Left kidney (tissue), 2 donors: ENCODE data around the gene ZNF70. TPM values are rescaled to one million over a fixed set of nuclear protein-coding genes. Genes with fewer than 3 reads are reported as not detected.

Experiments
- DNase-seq: peaks from one replicate; pipeline ENCODE4 v3.0.0-alpha.2; 2013
- polyA plus RNA-seq: library from polyadenylated mRNA; unstranded; fragments of 120-200 nt; gene quantifications from one replicate; pipeline ENCODE4 v1.2.1, GENCODE V29; 2013; ENCODE audit not compliant: insufficient read length

The ZNF70 gene
- polyA plus RNA-seq, 1 donor, result 8.1 TPM

GRCh38 chr22:23780146-23780748, 29.3 kb upstream of the ZNF70 start:
- DNase-seq, result no peak

DNA sequence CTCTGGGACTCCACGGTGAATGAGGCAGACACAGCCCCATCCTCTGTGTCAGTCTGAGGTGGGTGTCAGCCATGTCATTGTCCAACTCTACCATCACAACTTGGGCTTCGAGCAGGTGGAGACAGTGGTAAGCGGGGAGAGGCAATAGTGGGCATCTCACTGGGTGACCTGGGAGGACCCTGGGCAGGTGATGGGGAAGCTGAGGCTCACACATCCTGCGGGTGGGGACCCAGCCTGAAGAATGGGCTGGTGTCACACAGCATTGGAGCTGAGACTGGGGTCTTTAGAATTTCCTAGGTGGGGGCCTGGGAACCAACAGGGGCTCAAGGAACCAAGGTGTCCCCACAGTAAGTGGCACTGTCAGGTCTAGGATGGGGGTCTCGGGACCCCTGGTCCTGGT, 28.8 kb upstream of the ZNF70 start:
- DNase-seq, result no peak

DNA sequence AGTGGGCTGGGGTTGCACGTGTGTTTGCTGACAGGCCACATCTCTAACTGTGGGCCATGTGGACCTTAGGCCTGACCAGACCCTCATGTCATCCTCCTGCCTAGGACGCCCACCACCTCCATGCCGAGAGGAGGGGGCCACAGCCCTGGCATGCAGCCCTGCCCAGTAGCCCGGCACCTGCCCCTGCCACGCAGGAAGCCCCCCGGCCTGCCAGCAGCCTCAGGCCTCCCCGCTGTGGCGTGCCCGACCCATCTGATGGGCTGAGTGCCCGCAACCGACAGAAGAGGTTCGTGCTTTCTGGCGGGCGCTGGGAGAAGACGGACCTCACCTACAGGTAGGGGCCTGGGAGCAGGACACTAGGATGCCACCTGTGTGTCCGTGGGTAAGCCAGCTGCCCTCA, 28.2 kb upstream of the ZNF70 start:
- no peak for DNase-seq

- no peak for DNase-seq
Observed at GRCh38 chr22:23778577-23778900, 27.6 kb upstream of the ZNF70 start.

DNA sequence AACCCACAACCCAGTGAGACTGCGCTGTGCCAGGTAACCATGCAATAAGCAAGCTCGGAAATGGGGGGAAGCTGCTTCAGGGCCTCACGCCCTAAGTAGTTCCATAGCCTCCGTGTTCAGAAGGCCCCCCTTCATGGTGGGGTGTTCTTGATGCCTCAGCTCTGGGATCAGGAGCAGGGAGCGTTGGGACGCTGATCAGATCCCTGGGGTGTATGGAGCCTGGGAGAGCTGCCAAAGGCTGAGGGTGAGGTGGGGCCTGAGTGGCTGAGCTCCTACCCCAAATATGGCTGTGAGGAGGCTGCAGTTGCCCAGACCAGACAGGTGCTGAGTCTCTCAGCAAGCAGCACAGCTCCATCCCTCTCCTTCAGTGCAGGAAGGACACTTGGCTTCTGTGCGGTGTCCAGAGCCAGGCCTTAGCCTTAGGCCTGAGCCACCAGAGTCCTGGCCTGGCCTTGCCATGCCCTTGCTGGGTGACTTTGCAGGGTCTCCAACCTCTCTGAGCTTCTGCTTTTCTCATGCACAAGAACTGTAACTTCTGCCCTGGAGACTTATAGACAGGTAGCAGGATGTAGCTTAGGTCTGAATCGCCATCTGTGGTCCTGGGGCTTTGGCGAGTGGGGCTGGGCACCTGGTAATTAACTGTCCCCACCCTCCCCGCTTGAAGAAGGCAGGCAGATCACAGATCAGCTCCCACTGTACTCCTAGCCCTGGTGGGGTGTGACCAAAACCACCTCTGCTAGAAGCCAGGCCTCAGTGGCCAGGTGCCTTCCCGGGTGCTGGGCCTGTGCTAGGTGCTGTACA, 27.1 kb upstream of the ZNF70 start:
- no peak for DNase-seq

GRCh38 chr22:23775779-23776375, 25.0 kb upstream of the ZNF70 start:
- DNase-seq, result no peak

- no peak for DNase-seq
Observed at GRCh38 chr22:23774922-23775436, 24.1 kb upstream of the ZNF70 start.

GRCh38 chr22:23774114-23774921, 23.4 kb upstream of the ZNF70 start:
- DNase-seq, result no peak

- no peak for DNase-seq
Observed at GRCh38 chr22:23773483-23774113, 22.7 kb upstream of the ZNF70 start.

GRCh38 chr22:23772649-23773473, 21.9 kb upstream of the ZNF70 start, which contains the start of gene MMP11:
Gene MMP11, plus strand, starts transcription at chr22:23772849. Its CDS starts 22 bp downstream, at chr22:23772871.
- peak; percentile 57 for DNase-seq

GRCh38 chr22:23772315-23772648, 21.4 kb upstream of the ZNF70 start:
- no peak for DNase-seq

DNA sequence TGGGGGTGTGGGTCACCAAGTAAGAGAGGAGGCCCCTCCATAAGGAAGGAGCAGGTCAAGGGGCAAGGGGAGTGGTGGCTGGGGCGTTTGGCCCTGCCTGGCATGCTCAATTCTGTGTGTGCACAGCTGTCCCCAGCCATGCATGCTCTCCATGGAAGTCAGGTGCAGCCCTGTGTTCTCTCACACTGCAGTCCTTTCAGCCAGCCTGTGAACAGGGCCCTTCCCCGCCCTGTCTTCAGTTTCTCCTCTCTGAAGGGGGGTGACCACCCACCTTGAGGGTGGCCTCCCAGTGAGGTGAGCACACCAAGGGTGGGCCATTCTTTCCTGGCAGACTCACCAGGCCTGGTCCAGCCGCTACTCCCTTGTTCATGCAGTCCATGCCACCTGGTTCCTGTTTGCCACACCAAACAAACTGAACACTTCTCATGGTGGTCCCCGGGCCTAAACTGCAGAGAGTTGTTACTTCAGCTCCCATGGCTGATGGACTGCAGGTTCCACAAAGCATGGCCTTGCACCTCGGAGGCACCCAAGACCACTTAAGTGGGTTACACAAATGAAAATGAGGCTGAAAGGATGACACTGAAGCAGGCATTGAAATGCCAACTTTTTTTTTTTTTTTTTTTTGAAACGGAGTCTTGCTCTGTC, 18.5 kb upstream of the ZNF70 start:
- no peak for DNase-seq

DNA sequence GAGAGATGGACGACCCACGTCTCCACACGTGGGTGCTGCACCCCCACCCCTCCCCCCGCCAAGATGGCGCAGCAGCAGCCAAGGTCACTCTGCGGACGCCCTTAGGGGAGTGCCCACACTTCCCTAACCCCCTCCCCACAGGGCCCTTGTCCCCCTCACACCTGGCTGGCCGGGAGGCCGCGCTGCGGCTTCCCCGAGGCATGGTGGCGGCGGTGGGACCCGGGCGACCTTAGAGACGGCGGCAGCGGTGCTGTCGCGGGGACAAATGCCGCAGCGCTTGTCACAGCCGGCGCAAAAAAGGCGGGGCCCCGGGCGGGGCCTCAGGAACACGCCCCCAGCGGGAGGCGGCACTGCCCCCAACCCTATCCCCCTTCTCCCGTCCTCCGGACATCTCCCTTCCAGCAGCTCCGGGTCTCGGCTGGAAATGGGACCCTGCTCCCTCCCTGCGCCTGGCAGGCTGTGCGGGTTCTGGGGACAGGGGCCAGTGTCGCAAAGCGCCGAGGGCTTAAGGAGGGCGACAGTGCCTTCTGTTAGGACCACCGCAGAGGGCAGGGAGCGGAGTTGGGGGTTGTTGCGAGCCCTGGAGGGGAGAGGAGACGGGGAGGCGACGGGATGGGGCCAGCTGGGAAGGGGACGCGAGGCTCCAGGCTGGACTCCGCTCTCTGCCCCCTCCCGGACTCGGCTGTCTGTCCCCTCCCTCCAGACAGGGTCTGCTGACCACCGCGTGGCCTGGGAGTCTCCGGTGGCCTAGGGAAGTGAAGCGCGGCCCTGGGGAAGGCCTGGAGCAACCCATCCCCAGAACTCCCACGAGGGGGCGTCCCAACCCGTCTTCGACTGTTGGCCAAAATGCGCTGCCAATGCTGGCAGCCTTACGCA, 17.0 kb upstream of the ZNF70 start, which contains the start of gene CHCHD10:
CHCHD10 (minus strand) TSS at position 300 of the 876 bp plus-strand sequence; CDS start at position 202, 98 bp downstream.
- DNase-seq, result peak; percentile 87

- DNase-seq, result no peak
Observed at GRCh38 chr22:23767303-23767672, 16.4 kb upstream of the ZNF70 start.

DNA sequence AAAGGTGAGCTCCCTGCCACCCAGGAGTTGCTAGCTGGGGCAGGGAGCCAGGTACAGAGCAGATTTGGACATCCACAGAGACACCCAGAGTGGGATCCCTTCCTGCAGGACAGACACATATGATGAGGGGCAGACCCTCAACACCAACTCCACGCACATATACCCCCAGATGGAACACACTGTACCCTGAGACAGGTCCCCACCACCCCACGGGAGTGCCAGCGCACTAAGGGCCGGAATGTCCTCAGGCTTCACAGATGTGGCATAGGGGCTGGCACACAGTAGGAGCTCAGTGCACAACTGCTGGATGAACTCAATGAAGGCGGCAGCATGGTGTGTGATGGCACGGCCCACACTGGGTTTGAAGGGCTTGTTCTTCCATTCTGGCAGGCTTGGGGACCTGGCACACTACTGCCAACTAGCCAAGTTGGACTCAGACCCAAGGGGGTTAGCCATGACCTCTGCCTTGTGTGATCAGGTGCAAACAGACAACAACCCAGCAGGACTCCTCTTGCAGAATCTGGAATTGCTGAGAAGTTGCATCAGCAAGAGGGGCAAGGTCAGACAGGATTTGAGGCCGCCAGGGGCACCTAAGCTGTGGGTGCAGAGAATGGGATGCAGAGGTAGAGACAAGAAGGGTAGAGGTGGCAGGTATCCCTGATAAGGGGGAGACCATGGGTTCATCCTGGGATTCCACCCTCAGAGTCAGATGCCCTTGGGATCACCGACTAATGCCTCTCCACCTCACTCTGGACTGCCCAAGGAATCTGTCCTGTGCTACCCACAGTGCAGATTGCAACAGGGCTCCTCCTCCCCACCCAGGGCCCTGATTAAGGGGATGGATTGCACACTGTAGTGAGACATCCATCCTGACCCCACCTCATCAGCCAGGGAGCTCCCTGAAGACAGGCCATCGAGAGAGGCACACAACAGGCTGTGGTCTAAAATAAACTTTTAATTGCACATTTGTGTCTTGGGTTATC, 14.3 kb upstream of the ZNF70 start:
- no peak for DNase-seq

DNA sequence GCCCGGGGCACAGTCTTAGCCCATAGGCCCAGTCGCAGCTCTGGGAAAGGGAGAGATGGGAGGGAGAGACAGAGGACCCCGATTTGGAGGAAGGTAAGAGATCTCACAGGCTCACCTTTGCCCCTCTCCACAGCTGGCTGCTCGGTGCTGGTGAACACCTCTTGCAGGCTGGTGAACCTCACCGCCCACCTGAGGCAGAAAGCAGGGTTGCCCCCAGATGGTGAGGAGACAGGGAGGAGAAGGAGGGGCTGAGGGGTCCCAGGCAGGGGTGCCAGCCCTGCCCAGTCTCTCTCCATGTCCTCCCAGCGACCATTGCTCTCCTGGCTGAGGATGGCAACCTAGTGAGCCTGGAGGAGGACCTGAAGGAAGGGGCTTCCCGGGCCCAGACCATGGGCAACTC, 13.0 kb upstream of the ZNF70 start:
- DNase-seq, result no peak

GRCh38 chr22:23763579-23763945, 12.7 kb upstream of the ZNF70 start:
- no peak for DNase-seq
